Activated CD8-positive, alpha-beta memory T cell treated with anti-CD3 and anti-CD28 coated beads for 36 hours (primary cell): ENCODE results near the gene MRFAP1. TPM values are rescaled to one million over a fixed set of nuclear protein-coding genes. Genes with fewer than 3 reads are reported as not detected.

Experiments used
- CTCF ChIA-PET: fragments of 350-600 bp; sonication (Branson Sonifier 250); formaldehyde crosslinking; loops from one replicate; lab custom pipeline; 2021; ENCODE audit warnings: antibody characterized with exemption; lab: Charles Lee
- POLR2A ChIA-PET: fragments of 350-600 bp; sonication (Branson Sonifier 250); formaldehyde crosslinking; loops from one replicate; lab custom pipeline; 2021; ENCODE audit warnings: antibody characterized with exemption; lab: Charles Lee
- total RNA-seq, 2 experiments: library from RNA; stranded (reverse); gene quantifications; one replicate each; pipeline ENCODE4 v1.2.3, GENCODE V29; 2021

Gene MRFAP1
- total RNA-seq, 2 experiments from 2014 or later, result 121 to 124 TPM

- POLR2A ChIA-PET, result interaction anchor here (1.2 to 1.6 kb wide), 2 partner anchors 34 to 108 kb away, joined by 5 read pairs; partner anchors contain the start of genes BLOC1S4 and MAN2B2
Observed at GRCh38 chr4:6608758-6609414, 31.6 kb upstream of the MRFAP1 start.

GRCh38 chr4:6609415-6610079 lies 30.9 kb upstream of the MRFAP1 start:
- ChIA-PET POLR2A (interaction anchor here (0.7 to 1.6 kb wide), 3 partner anchors 29 to 107 kb away, joined by 5 to 10 read pairs (median 5); partner anchors contain the start of genes BLOC1S4 and MAN2B2), CTCF (interaction anchor here (0.8 to 1.2 kb wide), 3 partner anchors 27 to 35 kb away, joined by 3 to 6 read pairs (median 3); partner anchors contain the start of genes MAN2B2 and MRFAP1)

More at GRCh38 chr4:6608758-6609414, 31.6 kb upstream of the MRFAP1 start:
- CTCF ChIA-PET, result interaction anchor here (0.8 to 1.2 kb wide), 3 partner anchors 27 to 34 kb away, joined by 3 to 6 read pairs (median 3); partner anchors contain the start of genes MAN2B2 and MRFAP1

GRCh38 chr4:6610856-6611430 lies 29.5 kb upstream of the MRFAP1 start:
- ChIA-PET CTCF (no interaction called here), POLR2A (no interaction called here)

GRCh38 chr4:6612961-6613675 lies 27.4 kb upstream of the MRFAP1 start:
- CTCF ChIA-PET, result no interaction called here
- POLR2A ChIA-PET, result no interaction called here

GRCh38 chr4:6613676-6614651 lies 26.5 kb upstream of the MRFAP1 start:
- ChIA-PET CTCF (no interaction called here), POLR2A (no interaction called here)

GRCh38 chr4:6614701-6615230 lies 25.7 kb upstream of the MRFAP1 start:
- CTCF ChIA-PET, result no interaction called here
- POLR2A ChIA-PET, result no interaction called here

GRCh38 chr4:6616087-6616995 lies 24.1 kb upstream of the MRFAP1 start:
- ChIA-PET POLR2A (no interaction called here), CTCF (no interaction called here)

- POLR2A ChIA-PET, result no interaction called here
Observed at GRCh38 chr4:6617246-6617645, 23.2 kb upstream of the MRFAP1 start.

GRCh38 chr4:6618386-6619115 lies 21.9 kb upstream of the MRFAP1 start:
- POLR2A ChIA-PET, result no interaction called here
- CTCF ChIA-PET, result no interaction called here

More at GRCh38 chr4:6617246-6617645, 23.2 kb upstream of the MRFAP1 start:
- CTCF ChIA-PET, result no interaction called here

GRCh38 chr4:6619116-6619465 lies 21.4 kb upstream of the MRFAP1 start:
- CTCF ChIA-PET, result no interaction called here
- POLR2A ChIA-PET, result no interaction called here

- ChIA-PET POLR2A (no interaction called here), CTCF (no interaction called here)
Observed at GRCh38 chr4:6619466-6620255, 20.8 kb upstream of the MRFAP1 start.

GRCh38 chr4:6620296-6620695 lies 20.2 kb upstream of the MRFAP1 start:
- ChIA-PET CTCF (no interaction called here), POLR2A (no interaction called here)

- POLR2A ChIA-PET, result no interaction called here
- CTCF ChIA-PET, result no interaction called here
Observed at GRCh38 chr4:6620891-6621555, 19.5 kb upstream of the MRFAP1 start.

- POLR2A ChIA-PET, result no interaction called here
- CTCF ChIA-PET, result no interaction called here
Observed at GRCh38 chr4:6621556-6621927, 18.9 kb upstream of the MRFAP1 start.

GRCh38 chr4:6622744-6623143 lies 17.7 kb upstream of the MRFAP1 start:
- CTCF ChIA-PET, result no interaction called here

GRCh38 chr4:6625256-6625655 lies 15.2 kb upstream of the MRFAP1 start:
- POLR2A ChIA-PET, result no interaction called here
- CTCF ChIA-PET, result no interaction called here

More at GRCh38 chr4:6622744-6623143, 17.7 kb upstream of the MRFAP1 start:
- POLR2A ChIA-PET, result no interaction called here
